ENCODE results near the gene ADO. TPM values are rescaled to one million over a fixed set of nuclear protein-coding genes. Genes with fewer than 3 reads are reported as not detected.

ADO gene
- total and polyA plus RNA-seq, 9 of the 15 experiments (the other 6 are each of a cell fraction or from before 2014, with no cell fraction given) = 3.0 to 20.0 (median 16.1) TPM

GRCh38 chr10:62815381-62816075 is 11.0 kb downstream of the ADO start:
- no peaks in the 10 kb centered on the region for H4K20me1 ChIP-seq (replicated peaks; ENCODE audit: control insufficient read depth, insufficient read depth, low read length)
- H3K79me2 ChIP-seq (ENCODE audit: control insufficient read depth, insufficient read depth, low read length) = no peaks in the 10 kb centered on the region
- in situ Hi-C loops (cut with MboI) (no loop called here), intact Hi-C loops (cut with micrococcal nuclease) (loop anchor here (5.0 kb wide), 3 partner anchors 203 to 378 kb away; no protein-coding TSS in a partner anchor)
- TF ChIP-seq GATA2 (CRISPR knock-in tag; IDR thresholded peaks at IDR 0.05) (no peak), MAX (CRISPR knock-in tag; IDR thresholded peaks at IDR 0.05) (0 out of 2 replicates have a peak, but pooled peaks have one; percentile 13), POLR2G (IDR thresholded peaks at IDR 0.05; ENCODE audit: low read depth, low read length) (peak; percentile 56)
- ChIA-PET POLR2A (interaction anchor here (0.9 to 1.1 kb wide), 3 partner anchors 10 to 333 kb away, joined by 3 to 5 read pairs (median 4); no protein-coding TSS in a partner anchor), CTCF (ENCODE audit: low intra/inter-chr PET ratio) (no interaction called here)
- H3K27me3 ChIP-seq (ENCODE audit: control insufficient read depth in 2 of 2, insufficient read depth in 2 of 2, low read length in 2 of 2) = peaks cover 19 to 53% of the 10 kb centered on the region in 2 experiments; a peak in 4 of 5 replicates
- H3K4me2 ChIP-seq (ENCODE audit: insufficient read depth, low read length) = peak overlapping the region; percentile 90
- H3K9ac ChIP-seq (ENCODE audit: insufficient read depth in 1 of 2, low read depth in 2 of 2, low read length in 2 of 2) = peak overlapping the region in 1 of 2 experiments; percentile 2; a peak in 1 of 4 replicates
- ATAC-seq = no peak
- peak overlapping the region; percentile 95 for H2AFZ ChIP-seq (ENCODE audit: low read depth, low read length)
- WGBS (ENCODE audit: insufficient coverage, low coverage, missing lambda C conversion rate) = 65% methylated on average over 32 of the region's 60 CpGs
- TSS peak; percentile 87 for BruUV-seq (replicated peaks)
- no peak for FAIRE-seq
- no peaks in the 10 kb centered on the region for H3K36me3 ChIP-seq (ENCODE audit: control insufficient read depth, insufficient read depth, low read length)
- no peaks in the 10 kb centered on the region for H3K9me3 ChIP-seq (replicated peaks; ENCODE audit: control insufficient read depth, insufficient read depth, low read depth, low read length)
- no peak overlapping the region for H3K4me3 ChIP-seq
- DNase-seq (ENCODE audit: extremely low read depth in 1 of 4, low spot score in 3 of 4) = no peak
- no peak overlapping the region; the same call in 2 of the 3 replicates for H3K27ac ChIP-seq (ENCODE audit: extremely low read depth, low read depth, low read length)
- H3K9me1 ChIP-seq (ENCODE audit: control insufficient read depth, insufficient read depth, low read length) = no peaks in the 10 kb centered on the region
- H3K4me1 ChIP-seq (replicated peaks in 1 of 2; ENCODE audit: control insufficient read depth in 2 of 2, insufficient read depth in 2 of 2, low read length in 2 of 2) = peaks cover 7 to 50% of the 10 kb centered on the region in 2 experiments; a peak in 3 of 5 replicates

GRCh38 chr10:62816076-62816330 is 11.5 kb downstream of the ADO start:
- peak overlapping the region; percentile 95 for H2AFZ ChIP-seq (ENCODE audit: low read depth, low read length)
- no peak for DNase-seq (ENCODE audit: extremely low read depth in 1 of 4, low spot score in 3 of 4)
- H3K36me3 ChIP-seq (ENCODE audit: control insufficient read depth, insufficient read depth, low read length) = no peaks in the 10 kb centered on the region
- H3K4me2 ChIP-seq (ENCODE audit: insufficient read depth, low read length) = peak overlapping the region; percentile 90
- H3K9ac ChIP-seq (ENCODE audit: insufficient read depth in 1 of 2, low read depth in 2 of 2, low read length in 2 of 2) = peak overlapping the region; percentile 74 to 94; a peak in 3 of 4 replicates
- whole genome bisulfite sequencing (ENCODE audit: insufficient coverage, low coverage, missing lambda C conversion rate) = 17% methylated on average over 2 of the region's 2 CpGs
- peak overlapping the region; percentile 70; the same call in 1 of the 3 replicates for H3K27ac ChIP-seq (ENCODE audit: extremely low read depth, low read depth, low read length)
- no TSS peak for BruUV-seq (replicated peaks)
- H4K20me1 ChIP-seq (replicated peaks; ENCODE audit: control insufficient read depth, insufficient read depth, low read length) = no peaks in the 10 kb centered on the region
- FAIRE-seq = no peak
- POLR2A ChIA-PET = interaction anchor here (0.8 to 1.5 kb wide), 4 partner anchors 10 to 332 kb away, joined by 3 to 9 read pairs (median 4); no protein-coding TSS in a partner anchor
- in situ Hi-C loops (cut with MboI) = no loop called here
- H3K27me3 ChIP-seq (ENCODE audit: control insufficient read depth in 2 of 2, insufficient read depth in 2 of 2, low read length in 2 of 2) = peaks cover 19 to 53% of the 10 kb centered on the region in 2 experiments; a peak in 4 of 5 replicates
- H3K9me1 ChIP-seq (ENCODE audit: control insufficient read depth, insufficient read depth, low read length) = no peaks in the 10 kb centered on the region
- peak overlapping the region; percentile 74 for H3K4me3 ChIP-seq
- H3K4me1 ChIP-seq (replicated peaks in 1 of 2; ENCODE audit: control insufficient read depth in 2 of 2, insufficient read depth in 2 of 2, low read length in 2 of 2) = peaks cover 7 to 50% of the 10 kb centered on the region in 2 experiments; a peak in 3 of 5 replicates
- no peak for ATAC-seq
- intact Hi-C loops (cut with micrococcal nuclease) = loop anchor here (5.0 kb wide), 3 partner anchors 204 to 379 kb away; no protein-coding TSS in a partner anchor
- no peaks in the 10 kb centered on the region for H3K79me2 ChIP-seq (ENCODE audit: control insufficient read depth, insufficient read depth, low read length)
- no peaks in the 10 kb centered on the region for H3K9me3 ChIP-seq (replicated peaks; ENCODE audit: control insufficient read depth, insufficient read depth, low read depth, low read length)
- CTCF ChIA-PET (ENCODE audit: low intra/inter-chr PET ratio) = no interaction called here
- no peak for TF ChIP-seq TBP (optimal IDR thresholded peaks at IDR 0.05; ENCODE audit: low read depth, low read length)
- TF ChIP-seq ZMIZ1 (IDR thresholded peaks at IDR 0.05; ENCODE audit: low read depth in 2 of 2, low read length in 2 of 2) = no peak
- TF ChIP-seq CC2D1A (IDR thresholded peaks at IDR 0.05) = no peak
- TF ChIP-seq ZNF143 (CRISPR knock-in tag; IDR thresholded peaks at IDR 0.05) = no peak
- TF ChIP-seq LCOR (CRISPR knock-in tag; IDR thresholded peaks at IDR 0.05) = no peak
- TF ChIP-seq GTF2B (IDR thresholded peaks at IDR 0.05; ENCODE audit: extremely low read depth, insufficient read length) = no peak
- no peak for TF ChIP-seq HDGF (IDR thresholded peaks at IDR 0.05)

Data from K562 (cell line).